Prostate gland (tissue), 2 donors: ENCODE results near the gene TSEN34. TPM values are rescaled to one million over a fixed set of nuclear protein-coding genes. Genes with fewer than 3 reads are reported as not detected.

Experiments
- DNase-seq: peaks from one replicate; pipeline ENCODE4 v3.0.0-alpha.2; 2019; ENCODE audit warnings: low spot score
- H3K27ac ChIP-seq, 2 donors: fragments of 200-600 bp; sonication (generic); 2 replicates each; pipeline ENCODE4 v1.5.1; 2017 to 2019
- H3K27me3 ChIP-seq: fragments of 200-600 bp; sonication (generic); replicated peaks from 2 replicates; pipeline ENCODE4 v1.5.1; 2019; ENCODE audit not compliant: insufficient read depth
- H3K36me3 ChIP-seq, 2 donors: fragments of 200-600 bp; sonication (generic); 1 replicate in 1 of 2; 2 replicates in 1 of 2; pipeline versions ENCODE4 v1.5.1 to v1.8.1; 2017 to 2019
- H3K4me1 ChIP-seq: fragments of 200-600 bp; sonication (generic); replicated peaks from 2 replicates; pipeline ENCODE4 v1.5.1; 2019
- H3K4me3 ChIP-seq, 2 donors: fragments of 200-600 bp; sonication (generic); 2 replicates each; pipeline ENCODE4 v1.5.1; 2017 to 2019
- H3K9me3 ChIP-seq: fragments of 200-600 bp; sonication (generic); 2 replicates; pipeline ENCODE4 v1.5.1; 2017
- CTCF ChIP-seq, 4 experiments: fragments of 200-600 bp in 2 of 4; fragments of 450-650 bp in 2 of 4; sonication (generic) in 2 of 4; IDR thresholded peaks; 1 replicate in 3 of 4; 2 replicates in 1 of 4; pipeline ENCODE4 v1.5.1; 2016 to 2019; ENCODE audit warnings: antibody characterized with exemption in 4 of 4, mild to moderate bottlenecking in 2 of 4, moderate library complexity in 2 of 4
- POLR2A ChIP-seq: fragments of 450-650 bp; IDR thresholded peaks from one replicate; pipeline ENCODE4 v1.6.1; 2016; ENCODE audit warnings: antibody characterized with exemption, mild to moderate bottlenecking
- POLR2AphosphoS5 ChIP-seq: sonication (generic); formaldehyde crosslinking; IDR thresholded peaks from one replicate; pipeline ENCODE4 v1.6.1; 2017; ENCODE audit warnings: antibody characterized with exemption
- WGBS: methylation state at CpG from one replicate; pipeline ENCODE4 v1.1.5; 2018; 5-methylcytosine and 5-hydroxymethylcytosine counted together
- intact Hi-C: fragments of 100-400 bp; cut with DNase I; formaldehyde crosslinking; loops from one replicate; pipeline ENCODE4 v1.14.2; 2022
- total RNA-seq, 2 donors: library from RNA; depleted of rRNA; stranded (reverse); fragments of >200 nt; gene quantifications; one replicate each; pipeline ENCODE4 v1.1.0, GENCODE V29; 2016

Gene TSEN34
- total RNA-seq, 2 donors from 2014 or later, result 122 to 163 TPM

GRCh38 chr19:54186351-54186750 lies 4.8 kb upstream of the TSEN34 start:
- no peak overlapping the region for H3K4me3 ChIP-seq
- H3K9me3 ChIP-seq, result no peaks in the 10 kb centered on the region
- no peak overlapping the region for H3K27ac ChIP-seq
- no peak for TF ChIP-seq CTCF (IDR thresholded peaks at IDR 0.05)
- no peak for TF ChIP-seq POLR2AphosphoS5
- no peak for TF ChIP-seq POLR2A
- H3K27me3 ChIP-seq, result no peaks in the 10 kb centered on the region
- H3K36me3 ChIP-seq, result no peaks in the 10 kb centered on the region
- WGBS, result 83% methylated on average over 8 of the region's 8 CpGs
- DNase-seq, result no peak
- no peaks in the 10 kb centered on the region for H3K4me1 ChIP-seq
- intact Hi-C loops, result no loop called here

DNA sequence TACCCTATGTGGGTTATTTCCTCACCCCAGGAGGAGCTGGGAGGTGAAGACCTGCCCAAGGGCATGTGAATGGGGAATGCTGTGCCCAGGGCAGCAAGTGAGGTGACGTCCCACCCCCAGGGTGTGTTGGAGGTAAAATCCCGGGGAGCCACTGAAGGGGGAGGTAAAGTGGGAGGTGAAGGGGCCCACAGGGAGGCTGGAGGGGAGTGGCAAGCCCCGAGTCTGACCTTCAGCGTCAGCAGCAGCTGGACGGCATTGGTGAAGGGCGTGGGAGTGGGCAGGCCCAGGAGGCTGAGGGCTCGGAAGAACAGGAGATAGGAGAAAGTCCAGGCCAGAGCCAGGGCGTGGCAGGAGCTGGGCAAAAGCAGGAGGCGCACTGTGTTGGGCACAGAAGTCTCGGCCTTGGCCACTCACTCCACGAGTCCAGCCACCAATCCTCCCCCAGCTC lies 4.2 kb upstream of the TSEN34 start:
- Histone ChIP-seq H3K27me3 (no peaks in the 10 kb centered on the region), H3K36me3 (no peaks in the 10 kb centered on the region), H3K9me3 (no peaks in the 10 kb centered on the region), H3K4me1 (peaks cover 2% of the 10 kb centered on the region), H3K27ac (no peak overlapping the region), H3K4me3 (no peak overlapping the region)
- intact Hi-C loops, result no loop called here
- TF ChIP-seq POLR2AphosphoS5 (no peak), CTCF (IDR thresholded peaks at IDR 0.05) (no peak), POLR2A (no peak)
- DNase-seq, result no peak
- 87% methylated on average over 11 of the region's 11 CpGs for WGBS

DNA sequence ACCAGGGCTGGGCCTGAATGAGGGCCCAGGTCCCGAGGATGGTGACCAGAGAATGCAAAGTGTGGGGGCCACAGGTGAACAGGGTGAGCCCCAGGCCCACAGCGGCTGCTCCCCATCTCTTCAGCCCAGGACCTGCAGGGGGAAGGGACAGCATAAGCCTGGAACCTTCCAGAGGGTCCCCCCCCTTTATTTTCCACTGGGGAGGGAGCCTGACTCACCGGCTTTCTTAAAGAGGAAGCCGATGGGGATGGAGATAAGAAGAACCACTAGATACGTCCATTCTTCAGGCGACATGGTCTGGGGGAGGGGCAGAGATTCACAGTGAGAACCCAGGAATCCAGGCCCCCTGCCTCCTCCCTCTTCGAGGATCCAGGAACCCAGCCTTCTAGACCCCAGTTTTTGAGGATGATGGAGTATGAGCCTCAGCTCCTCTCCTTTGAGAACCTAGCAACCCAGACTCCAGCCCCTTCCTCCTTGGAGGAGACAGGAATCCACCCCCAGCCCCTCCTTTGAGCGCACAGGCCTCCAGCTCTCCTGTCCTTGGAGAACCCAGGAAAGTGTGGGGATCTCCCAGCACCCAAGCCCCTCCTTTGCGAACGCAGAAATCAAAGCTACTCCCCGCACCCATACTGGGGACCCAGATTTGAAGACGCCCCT lies 2.8 kb upstream of the TSEN34 start:
- intact Hi-C loops, result no loop called here
- Histone ChIP-seq H3K4me3 (peak overlapping the region; percentile 58 to 80), H3K27me3 (no peaks in the 10 kb centered on the region), H3K4me1 (peaks cover 4% of the 10 kb centered on the region), H3K27ac (peak overlapping the region; percentile 96 to 98), H3K9me3 (no peaks in the 10 kb centered on the region), H3K36me3 (peaks cover 0 to 4% of the 10 kb centered on the region in 2 donors)
- DNase-seq, result no peak
- 12% methylated on average over 12 of the region's 12 CpGs for WGBS
- TF ChIP-seq CTCF (IDR thresholded peaks at IDR 0.05) (no peak), POLR2AphosphoS5 (peak; percentile 36), POLR2A (peak; percentile 49)

DNA sequence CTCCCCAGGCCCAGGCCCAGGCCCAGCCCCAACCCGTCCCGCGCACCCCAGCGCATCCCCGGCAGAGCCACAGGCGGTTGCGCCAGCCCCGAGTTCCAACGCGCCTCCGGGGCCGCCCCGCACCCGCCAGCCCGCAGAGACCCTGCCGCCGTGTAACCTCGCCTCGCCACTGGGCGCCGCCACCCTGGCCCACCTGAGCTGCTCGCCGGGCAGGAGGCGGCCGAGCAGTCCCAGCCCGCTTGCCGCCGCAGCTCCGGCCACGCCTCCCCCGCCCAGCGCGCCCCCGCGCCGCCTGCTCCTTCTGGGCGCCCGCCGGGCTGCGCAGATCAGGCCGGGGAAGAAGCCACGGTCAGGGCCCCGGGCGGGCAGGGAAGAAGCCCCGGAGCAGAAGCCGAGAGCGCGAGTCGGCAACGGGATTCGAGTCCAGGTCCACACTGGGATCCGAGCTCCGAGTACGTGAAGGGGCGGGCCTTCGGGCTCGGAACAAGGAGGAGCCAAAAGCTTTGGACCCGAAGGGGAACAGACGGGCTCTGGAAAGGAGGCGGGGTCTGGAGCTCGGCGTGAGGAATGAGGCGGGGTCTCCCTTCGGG lies 1.9 kb upstream of the TSEN34 start, which contains the start of gene MBOAT7:
Gene MBOAT7 (minus strand): TSS at position 436 of the 590 bp plus-strand sequence. CDS start 1,072 bp downstream, outside the sequence.
- Histone ChIP-seq H3K36me3 (peaks cover 0 to 4% of the 10 kb centered on the region in 2 donors), H3K27me3 (no peaks in the 10 kb centered on the region), H3K9me3 (no peaks in the 10 kb centered on the region), H3K4me1 (peaks cover 4% of the 10 kb centered on the region), H3K27ac (peak within 1 kb of the TSS; percentile 96 to 98), H3K4me3 (peak within 1 kb of the TSS; percentile 83 to 91)
- no peak for DNase-seq
- TF ChIP-seq POLR2A, result peak; percentile 96
- TF ChIP-seq POLR2AphosphoS5, result no peak
- TF ChIP-seq CTCF (IDR thresholded peaks at IDR 0.05), result peak in 3 of 4 experiments; percentile 26 to 58 (median 52)
- intact Hi-C loops, result no loop called here
- WGBS, result 1% methylated on average over 27 of the region's 64 CpGs
